GM21367 (cell line): ENCODE measurements around the gene SH3BGRL3.
"Not testable (repeated sequence)": the region's sequence is repeated elsewhere in the genome, so short reads cannot be mapped to it uniquely, and the experiment has no call there.

ENCODE experiments used
- ATAC-seq: cut with Tn5 transposase; IDR thresholded peaks from one replicate; pipeline ENCODE4 v1.9.1; 2021; ENCODE audit not compliant: unreplicated experiment

SH3BGRL3 gene

DNA sequence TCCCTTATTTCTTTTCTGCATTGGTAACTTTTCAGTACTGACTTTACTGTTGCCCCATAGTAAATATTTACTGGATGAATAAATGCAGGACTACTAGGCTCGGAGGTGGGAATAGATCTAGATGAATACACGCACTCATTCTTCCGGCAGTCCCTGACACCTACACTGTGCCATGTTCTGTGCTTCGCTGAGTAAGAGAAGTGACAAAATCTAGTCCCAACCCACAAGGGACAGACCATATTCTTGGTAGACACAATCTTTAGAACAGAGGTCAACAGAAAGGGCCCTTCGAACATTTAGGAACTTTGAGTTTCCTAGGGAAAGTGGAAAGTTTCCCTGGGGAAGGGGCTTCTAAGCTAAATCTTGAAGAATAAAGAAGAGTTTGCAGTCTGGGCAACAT, 34.6 kb downstream of the SH3BGRL3 start:
- ATAC-seq, result no peak

DNA sequence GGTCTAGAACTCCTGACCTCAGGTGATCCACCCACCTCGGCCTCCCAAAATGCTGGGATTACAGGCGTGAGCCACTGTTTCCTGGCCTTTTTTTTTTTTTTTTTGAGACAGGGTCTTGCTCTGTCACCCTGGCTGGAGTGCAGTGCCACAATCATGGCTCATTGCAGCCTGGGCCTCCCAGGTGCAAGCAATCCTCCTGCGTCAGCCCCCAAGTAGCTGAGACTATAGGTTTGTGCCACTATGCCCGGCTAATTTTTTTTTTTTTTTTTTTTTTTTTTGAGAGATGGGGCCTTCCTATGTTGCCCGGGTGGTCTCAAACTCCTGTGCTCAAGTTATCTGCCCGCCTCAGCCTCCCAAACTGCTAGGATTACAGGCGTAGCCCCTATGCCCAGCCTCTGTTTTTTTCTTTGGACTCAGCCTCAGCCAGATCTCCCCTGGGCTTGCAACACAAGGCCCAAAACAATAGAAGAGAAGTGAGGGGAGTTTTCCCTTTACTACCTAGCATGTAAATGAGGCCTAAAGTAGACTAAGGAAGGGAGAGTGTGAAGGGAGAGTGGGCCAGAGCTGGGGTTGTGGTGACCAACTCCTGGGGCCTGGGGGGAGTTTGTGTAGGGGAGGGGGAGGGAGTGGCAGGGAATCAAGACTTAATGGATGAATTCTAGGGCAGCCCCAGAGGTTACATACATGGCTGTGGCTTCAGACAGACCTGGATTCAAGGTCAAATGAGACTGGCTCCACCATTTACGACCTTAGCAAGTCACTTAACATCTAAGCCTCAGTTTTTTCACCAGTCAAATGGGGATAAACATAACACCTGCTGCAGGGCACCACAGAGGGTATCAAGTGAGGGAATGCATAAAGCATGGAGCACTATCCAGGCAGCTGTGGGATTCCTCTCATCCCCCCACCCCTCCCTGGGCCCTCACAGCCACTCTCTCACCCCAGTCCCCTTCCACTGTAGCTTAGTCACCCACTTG, 36.3 kb downstream of the SH3BGRL3 start:
- no peak for ATAC-seq

DNA sequence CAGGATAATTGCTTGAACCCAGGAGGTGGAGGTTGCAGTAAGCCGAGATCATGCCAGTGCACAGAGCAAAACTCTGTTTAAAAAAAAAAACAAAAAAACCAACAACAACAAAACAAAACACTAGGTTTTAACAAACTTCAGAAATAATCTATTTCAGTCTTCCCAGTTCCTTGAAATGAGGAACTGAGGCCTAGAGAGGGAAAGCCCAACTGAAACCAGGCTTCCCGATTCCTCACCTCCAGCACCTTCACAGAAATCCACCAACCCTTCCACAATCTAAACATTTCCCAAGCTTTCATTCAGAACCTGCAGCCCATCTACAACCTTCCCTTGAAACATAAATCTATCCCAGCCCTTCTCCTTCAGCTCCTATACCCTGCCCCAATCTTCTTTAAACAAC, 37.3 kb downstream of the SH3BGRL3 start:
- no peak for ATAC-seq

DNA sequence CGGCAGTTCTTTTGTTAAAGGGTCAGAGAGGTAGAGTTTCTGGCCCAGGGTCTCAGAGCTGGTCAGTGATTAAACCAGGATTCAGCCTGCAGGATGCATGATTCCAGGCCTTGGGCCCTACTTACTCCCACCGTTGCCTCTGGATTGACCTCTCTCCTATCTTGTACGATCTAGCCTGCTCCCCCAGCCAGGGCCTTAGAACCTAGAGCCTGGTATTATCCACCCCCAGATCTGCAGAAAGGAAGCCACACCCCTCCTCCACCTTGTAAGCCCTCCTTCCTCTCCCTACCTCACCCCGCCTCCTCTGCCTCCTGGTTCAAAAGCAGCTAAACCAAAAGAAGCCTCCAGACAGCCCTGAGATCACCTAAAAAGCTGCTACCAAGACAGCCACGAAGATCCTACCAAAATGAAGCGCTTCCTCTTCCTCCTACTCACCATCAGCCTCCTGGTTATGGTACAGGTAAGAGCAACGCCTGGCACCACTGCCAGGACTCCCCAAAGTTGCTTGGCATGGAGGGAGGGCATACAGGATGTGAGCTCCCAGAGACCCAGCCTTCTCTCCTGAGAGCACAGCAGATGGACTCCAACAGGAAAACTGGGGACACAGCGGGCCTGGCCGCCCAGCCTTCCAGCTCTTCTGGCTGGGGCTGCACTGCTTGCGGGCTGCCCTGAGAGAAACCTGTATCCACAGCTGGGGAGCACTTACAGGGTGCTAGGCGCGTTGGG, 37.9 kb downstream of the SH3BGRL3 start, which contains the start of gene CD52:
Gene CD52 (plus strand): TSS at position 347 of the 726 bp plus-strand sequence. CDS start 60 bp downstream, at position 407.
- no peak for ATAC-seq

DNA sequence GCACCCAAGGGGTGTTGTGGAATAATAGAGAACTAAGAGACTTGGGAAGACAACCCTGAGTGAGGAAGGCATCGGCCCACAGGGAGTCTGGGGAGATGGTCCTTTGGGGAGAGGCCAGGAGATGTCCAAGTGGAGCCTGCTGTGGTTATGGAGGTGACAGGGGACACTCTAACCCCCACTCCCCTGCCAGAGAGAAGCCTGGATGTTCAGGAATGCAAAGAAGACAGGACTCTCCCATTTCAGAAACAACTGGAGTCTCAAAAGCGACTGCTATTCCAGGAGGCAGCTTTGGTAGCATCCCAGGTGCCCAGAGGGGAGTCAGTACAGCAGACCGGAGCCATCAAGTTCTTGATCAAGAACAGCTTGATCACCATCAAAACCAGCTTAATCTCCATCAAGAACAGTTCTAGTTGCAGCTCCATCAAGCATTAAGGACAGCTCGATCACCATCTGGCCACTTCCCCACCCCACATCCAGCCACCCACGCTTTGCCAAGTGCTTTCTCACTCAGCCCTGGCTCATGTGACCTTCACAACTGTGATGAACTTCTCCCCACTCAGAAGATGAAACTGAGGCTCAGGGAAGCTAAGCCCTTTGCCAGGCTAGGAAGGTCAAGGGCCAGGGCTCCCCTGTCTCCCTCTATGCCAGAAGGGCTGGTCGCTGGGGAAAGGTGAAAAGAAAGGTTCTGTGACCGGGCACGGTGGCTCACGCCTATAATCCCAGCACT, 38.6 kb downstream of the SH3BGRL3 start:
- no peak for ATAC-seq

DNA sequence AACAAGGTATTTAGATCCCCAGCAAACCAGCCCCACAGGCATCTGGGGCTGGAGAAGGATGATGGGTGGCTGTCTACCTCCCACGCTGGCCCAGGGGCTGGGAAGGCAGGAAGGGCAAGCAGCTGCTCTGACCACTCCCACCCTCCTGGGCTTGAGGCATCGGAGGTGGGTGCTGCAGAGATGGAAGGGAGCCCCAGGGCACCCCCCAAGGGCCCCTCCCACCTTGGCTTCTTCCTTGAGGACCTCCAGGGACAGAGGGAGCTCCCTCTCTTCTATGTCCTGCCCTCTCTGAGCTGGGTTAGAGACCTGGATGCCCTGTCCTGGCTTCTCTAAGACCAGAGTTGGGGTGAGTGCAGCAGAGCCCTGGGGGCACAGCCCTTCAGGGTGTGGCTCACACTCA, 41.0 kb downstream of the SH3BGRL3 start:
- ATAC-seq, result no peak

DNA sequence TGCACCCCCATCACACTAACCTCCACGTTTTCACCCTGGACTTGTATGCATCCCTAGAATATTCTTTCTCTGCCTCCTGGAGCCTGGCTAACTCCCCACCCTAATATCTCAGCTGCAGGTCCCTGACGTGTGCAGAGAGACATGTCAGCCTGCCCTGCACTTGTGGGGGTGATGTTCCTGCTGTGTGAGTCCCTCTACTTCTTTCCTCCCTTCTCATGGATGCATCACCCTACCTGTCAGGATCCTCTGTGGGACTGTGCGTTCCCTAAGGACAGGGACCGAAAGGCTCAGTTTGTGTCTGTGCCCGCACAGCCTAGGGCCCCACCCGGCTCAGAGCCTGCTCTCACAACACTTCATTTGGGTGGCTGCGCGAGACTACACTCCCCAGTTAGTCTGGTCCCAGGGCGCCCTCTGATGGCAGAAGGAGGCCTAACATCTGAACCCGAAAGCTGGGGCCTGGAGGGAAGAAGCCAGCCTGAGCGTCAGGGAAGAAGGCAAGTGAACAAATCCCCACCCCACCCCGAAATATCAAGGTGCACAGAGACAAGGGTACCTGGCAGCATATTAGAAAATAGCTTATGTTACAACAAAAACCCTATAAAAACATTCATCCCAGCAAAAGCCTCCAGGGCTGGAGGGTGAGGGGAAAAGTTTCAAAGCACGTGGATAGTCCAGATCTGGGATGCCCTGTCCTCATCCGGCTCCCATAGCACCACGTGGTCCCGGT, 41.6 kb downstream of the SH3BGRL3 start:
- no peak for ATAC-seq

DNA sequence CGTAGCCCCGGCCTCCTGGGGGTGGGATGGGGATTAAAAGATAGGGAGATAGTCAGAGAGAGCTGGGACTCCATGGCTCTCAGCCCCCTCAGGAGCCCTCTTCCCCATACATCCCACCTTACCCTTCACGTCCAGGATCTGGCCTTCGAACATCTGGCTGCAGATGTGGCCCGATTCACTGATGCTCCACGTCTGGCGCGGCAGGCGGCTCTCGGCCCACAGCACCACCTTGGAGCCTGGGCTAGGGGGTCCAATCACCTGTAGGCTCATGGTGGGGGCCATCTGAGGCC, 42.1 kb downstream of the SH3BGRL3 start:
- ATAC-seq, result no peak

DNA sequence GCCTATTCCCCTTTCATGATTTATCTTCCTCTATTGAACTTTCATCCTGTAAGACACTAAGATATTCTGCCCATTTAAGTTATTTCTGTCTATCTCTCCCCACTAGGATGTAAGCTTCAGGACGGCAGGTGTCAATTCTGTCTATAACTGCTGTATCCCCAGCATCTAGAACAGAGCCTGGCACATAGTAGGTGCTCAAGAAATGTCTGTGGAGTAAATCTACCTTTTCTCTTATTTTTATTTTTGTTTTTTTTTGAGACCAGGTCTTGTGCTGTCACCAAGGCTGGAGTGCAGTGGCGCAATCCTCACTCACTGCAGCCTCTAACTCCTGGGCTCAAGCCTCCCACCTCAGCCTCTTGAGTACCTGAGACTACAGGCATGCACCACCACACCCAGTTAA, 43.5 kb downstream of the SH3BGRL3 start:
- ATAC-seq, result no peak

DNA sequence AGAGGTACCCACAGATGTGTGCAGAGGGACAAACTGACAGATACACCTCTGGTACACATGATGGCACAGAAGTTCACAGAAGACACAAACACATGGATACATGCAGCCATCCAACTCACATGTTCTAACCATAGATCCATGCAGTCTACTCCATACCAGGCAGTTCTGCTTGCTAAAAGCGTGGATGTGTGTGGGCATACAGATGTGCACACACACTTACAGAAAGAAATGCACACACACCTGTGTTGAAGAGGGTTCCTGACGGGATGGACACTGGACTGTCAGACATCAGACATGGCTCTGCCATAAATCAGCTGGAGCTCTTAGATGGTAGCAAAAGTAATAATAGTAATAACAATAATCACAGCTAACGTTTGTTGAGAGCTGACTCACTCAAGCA, 44.7 kb downstream of the SH3BGRL3 start:
- no peak for ATAC-seq

DNA sequence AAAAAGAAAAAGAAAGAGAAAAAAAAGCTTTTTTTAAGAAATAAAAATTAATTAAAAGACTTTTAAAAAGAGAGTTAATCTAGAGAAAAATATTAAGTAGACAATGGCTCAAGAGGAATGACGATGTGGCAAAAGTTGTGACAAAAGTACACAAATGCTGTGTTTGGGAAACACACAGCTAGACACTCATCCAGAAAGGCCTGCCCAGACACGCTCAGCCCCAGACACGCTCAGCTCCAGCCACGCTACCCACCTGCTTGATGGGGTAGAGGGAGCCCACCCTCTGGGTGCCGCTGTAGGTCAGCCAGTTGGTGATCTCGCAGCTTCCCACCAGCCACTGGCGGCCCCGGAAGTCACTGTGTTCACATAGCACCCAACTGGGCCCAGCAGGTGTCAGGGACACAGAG, 48.1 kb downstream of the SH3BGRL3 start:
- ATAC-seq, result no peak

DNA sequence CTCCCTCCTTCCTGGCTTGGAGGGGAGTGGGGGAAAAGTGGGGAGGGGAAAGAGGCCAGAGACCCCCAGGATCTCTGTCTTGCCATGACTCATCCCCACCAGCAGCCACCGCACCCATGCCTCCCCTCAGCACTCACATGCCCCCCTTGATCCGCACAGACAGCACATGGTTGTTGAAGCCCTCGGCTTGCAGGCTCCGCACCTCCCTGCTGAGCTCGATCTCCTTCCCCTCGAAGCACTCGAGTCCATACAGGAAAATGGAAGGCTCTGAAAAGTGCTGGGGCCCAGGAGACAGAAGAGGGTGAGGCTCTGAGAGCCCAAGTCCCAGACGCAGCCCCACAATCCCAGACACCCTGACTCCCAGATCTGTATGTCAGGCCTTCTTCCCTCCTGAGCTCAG, 48.7 kb downstream of the SH3BGRL3 start:
- no peak for ATAC-seq

DNA sequence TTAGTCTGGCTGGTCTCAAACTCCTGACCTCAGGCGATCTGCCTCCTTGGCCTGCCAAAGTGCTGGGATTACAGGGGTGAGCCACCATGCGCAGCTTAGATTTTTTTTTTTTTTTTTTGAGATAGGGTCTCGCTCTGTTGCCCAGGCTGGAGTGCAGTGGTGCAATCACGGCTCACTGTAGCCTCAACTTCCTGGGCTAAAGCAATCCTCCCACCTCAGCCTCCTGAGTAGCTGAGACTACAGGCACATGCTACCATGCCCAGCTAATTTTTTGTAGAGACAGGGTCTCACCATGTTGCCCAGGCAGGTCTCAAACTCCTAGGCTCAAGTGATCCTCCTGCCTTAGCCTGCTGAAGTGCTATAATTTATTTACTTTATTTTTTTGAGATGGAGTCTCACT, 49.5 kb downstream of the SH3BGRL3 start:
- not testable (repeated sequence) for ATAC-seq

DNA sequence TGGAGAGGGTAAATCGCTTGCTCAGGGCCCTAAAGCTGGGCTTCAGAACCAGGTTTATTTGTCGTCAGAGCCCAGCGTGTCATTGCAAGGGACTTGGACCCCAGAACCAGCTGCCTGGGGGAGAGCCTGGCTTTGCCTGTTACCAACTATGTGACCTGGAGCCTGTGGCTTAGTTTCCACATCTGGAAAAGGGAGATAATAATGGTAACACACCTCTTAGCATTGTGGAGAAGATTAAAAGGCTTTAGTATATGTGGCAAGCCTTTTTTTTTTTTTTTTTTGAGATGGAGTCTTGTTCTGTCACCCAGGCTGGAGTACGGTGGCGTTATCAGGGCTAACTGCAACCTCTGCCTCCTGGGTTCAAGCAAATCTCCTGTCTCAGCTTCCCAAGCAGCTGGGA, 50.4 kb downstream of the SH3BGRL3 start:
- no peak for ATAC-seq
